Measurements from ENCODE around the gene TRIP13. TPM values are rescaled to one million over a fixed set of nuclear protein-coding genes. Genes with fewer than 3 reads are reported as not detected.
A peak's percentile ranks its signal among the peaks of the same experiment; 100 is the strongest.

The TRIP13 gene
- total and polyA plus RNA-seq, 2 of the 13 experiments (the other 11 are each of a cell fraction or from before 2014, with no cell fraction given): 13.5 to 33.0 TPM

DNA sequence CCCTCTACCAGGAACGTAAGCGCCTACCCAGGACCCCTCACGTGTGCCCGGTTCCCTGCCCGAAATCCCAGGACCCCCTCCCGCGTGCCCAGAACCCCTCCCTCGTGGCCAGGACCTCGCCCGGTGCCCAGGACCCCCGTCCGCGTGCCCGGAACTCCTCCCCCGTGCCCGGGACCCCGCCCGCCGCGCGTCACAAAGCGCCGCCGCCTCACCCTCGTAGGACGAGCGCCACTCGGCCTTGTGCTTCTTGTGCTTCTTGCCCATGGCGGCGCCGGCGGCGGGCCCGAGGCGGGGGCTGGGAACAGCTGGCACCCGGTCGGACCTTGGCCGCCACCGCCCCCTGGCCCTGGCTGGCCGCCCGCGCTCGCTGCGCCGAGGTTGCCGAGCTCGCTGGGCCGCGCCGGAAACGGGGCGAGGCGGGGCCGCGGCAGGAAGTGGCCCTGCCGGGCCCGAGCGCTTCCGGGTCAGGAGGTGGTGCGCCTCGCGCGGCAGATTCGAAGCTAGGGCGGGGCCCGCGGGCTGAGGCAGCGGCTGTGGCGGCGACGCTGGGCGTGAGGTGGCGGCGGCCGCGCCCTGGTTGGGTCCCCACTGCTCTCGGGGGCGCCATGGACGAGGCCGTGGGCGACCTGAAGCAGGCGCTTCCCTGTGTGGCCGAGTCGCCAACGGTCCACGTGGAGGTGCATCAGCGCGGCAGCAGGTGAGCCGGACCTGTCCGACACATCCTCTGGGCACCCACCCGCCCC, at the start of gene TRIP13, which contains the start of gene BRD9 (continued):
- TF ChIP-seq, protein P1, sequence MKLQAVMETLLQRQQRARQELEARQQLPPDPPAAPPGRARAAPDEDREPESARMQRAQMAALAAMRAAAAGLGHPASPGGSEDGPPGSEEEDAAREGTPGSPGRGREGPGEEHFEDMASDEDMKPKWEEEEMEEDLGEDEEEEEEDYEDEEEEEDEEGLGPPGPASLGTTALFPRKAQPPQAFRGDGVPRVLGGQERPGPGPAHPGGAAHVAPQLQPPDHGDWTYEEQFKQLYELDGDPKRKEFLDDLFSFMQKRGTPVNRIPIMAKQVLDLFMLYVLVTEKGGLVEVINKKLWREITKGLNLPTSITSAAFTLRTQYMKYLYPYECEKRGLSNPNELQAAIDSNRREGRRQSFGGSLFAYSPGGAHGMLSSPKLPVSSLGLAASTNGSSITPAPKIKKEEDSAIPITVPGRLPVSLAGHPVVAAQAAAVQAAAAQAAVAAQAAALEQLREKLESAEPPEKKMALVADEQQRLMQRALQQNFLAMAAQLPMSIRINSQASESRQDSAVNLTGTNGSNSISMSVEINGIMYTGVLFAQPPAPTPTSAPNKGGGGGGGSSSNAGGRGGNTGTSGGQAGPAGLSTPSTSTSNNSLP (IDR thresholded peaks at IDR 0.05; ENCODE audit: low read depth, low read length): no peak
- peak; percentile 72 for TF ChIP-seq RAD21 (CRISPR knock-in tag; IDR thresholded peaks at IDR 0.05)
- peak; percentile 57; the same call in 1 of the 2 replicates for TF ChIP-seq HES4 (CRISPR knock-in tag; IDR thresholded peaks at IDR 0.05; ENCODE audit: borderline replicate concordance)
- no peak for TF ChIP-seq SNRNP70 (IDR thresholded peaks at IDR 0.05; ENCODE audit: low read depth, low read length)
- TF ChIP-seq, protein P2, sequence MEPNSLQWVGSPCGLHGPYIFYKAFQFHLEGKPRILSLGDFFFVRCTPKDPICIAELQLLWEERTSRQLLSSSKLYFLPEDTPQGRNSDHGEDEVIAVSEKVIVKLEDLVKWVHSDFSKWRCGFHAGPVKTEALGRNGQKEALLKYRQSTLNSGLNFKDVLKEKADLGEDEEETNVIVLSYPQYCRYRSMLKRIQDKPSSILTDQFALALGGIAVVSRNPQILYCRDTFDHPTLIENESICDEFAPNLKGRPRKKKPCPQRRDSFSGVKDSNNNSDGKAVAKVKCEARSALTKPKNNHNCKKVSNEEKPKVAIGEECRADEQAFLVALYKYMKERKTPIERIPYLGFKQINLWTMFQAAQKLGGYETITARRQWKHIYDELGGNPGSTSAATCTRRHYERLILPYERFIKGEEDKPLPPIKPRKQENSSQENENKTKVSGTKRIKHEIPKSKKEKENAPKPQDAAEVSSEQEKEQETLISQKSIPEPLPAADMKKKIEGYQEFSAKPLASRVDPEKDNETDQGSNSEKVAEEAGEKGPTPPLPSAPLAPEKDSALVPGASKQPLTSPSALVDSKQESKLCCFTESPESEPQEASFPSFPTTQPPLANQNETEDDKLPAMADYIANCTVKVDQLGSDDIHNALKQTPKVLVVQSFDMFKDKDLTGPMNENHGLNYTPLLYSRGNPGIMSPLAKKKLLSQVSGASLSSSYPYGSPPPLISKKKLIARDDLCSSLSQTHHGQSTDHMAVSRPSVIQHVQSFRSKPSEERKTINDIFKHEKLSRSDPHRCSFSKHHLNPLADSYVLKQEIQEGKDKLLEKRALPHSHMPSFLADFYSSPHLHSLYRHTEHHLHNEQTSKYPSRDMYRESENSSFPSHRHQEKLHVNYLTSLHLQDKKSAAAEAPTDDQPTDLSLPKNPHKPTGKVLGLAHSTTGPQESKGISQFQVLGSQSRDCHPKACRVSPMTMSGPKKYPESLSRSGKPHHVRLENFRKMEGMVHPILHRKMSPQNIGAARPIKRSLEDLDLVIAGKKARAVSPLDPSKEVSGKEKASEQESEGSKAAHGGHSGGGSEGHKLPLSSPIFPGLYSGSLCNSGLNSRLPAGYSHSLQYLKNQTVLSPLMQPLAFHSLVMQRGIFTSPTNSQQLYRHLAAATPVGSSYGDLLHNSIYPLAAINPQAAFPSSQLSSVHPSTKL (CRISPR knock-in tag; IDR thresholded peaks at IDR 0.05): 0 out of 2 replicates have a peak, but pooled peaks have one; percentile 7
- TF ChIP-seq ZNF451 (CRISPR knock-in tag; IDR thresholded peaks at IDR 0.05): 0 out of 2 replicates have a peak, but pooled peaks have one; percentile 20
- peak; percentile 47 for TF ChIP-seq RBM39 (IDR thresholded peaks at IDR 0.05; ENCODE audit: low read depth, low read length, poor library complexity, severe bottlenecking)
- TF ChIP-seq ZNF224 (CRISPR knock-in tag; IDR thresholded peaks at IDR 0.05): 0 out of 2 replicates have a peak, but pooled peaks have one; percentile 71
- TF ChIP-seq, protein P3, sequence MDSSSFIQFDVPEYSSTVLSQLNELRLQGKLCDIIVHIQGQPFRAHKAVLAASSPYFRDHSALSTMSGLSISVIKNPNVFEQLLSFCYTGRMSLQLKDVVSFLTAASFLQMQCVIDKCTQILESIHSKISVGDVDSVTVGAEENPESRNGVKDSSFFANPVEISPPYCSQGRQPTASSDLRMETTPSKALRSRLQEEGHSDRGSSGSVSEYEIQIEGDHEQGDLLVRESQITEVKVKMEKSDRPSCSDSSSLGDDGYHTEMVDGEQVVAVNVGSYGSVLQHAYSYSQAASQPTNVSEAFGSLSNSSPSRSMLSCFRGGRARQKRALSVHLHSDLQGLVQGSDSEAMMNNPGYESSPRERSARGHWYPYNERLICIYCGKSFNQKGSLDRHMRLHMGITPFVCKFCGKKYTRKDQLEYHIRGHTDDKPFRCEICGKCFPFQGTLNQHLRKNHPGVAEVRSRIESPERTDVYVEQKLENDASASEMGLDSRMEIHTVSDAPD (CRISPR knock-in tag; IDR thresholded peaks at IDR 0.05): 0 out of 2 replicates have a peak, but pooled peaks have one; percentile 71
- TF ChIP-seq, protein P4, sequence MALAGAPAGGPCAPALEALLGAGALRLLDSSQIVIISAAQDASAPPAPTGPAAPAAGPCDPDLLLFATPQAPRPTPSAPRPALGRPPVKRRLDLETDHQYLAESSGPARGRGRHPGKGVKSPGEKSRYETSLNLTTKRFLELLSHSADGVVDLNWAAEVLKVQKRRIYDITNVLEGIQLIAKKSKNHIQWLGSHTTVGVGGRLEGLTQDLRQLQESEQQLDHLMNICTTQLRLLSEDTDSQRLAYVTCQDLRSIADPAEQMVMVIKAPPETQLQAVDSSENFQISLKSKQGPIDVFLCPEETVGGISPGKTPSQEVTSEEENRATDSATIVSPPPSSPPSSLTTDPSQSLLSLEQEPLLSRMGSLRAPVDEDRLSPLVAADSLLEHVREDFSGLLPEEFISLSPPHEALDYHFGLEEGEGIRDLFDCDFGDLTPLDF (CRISPR knock-in tag; IDR thresholded peaks at IDR 0.05): peak; percentile 31; the same call in 1 of the 2 replicates
- TF ChIP-seq ARNT (IDR thresholded peaks at IDR 0.05): no peak
- no peak for TF ChIP-seq TP53 (CRISPR knock-in tag; conservative IDR thresholded peaks at IDR 0.05)
- TF ChIP-seq ZNF546 (CRISPR knock-in tag; conservative IDR thresholded peaks at IDR 0.05): peak; percentile 75; the same call in 1 of the 2 replicates
- TF ChIP-seq SAFB2 (CRISPR knock-in tag; IDR thresholded peaks at IDR 0.05; ENCODE audit: borderline replicate concordance, low read depth): no peak; the same call in 1 of the 2 replicates
- TF ChIP-seq SATB2 (CRISPR knock-in tag; IDR thresholded peaks at IDR 0.05): 0 out of 2 replicates have a peak, but pooled peaks have one; percentile 29
- TF ChIP-seq, protein P5, sequence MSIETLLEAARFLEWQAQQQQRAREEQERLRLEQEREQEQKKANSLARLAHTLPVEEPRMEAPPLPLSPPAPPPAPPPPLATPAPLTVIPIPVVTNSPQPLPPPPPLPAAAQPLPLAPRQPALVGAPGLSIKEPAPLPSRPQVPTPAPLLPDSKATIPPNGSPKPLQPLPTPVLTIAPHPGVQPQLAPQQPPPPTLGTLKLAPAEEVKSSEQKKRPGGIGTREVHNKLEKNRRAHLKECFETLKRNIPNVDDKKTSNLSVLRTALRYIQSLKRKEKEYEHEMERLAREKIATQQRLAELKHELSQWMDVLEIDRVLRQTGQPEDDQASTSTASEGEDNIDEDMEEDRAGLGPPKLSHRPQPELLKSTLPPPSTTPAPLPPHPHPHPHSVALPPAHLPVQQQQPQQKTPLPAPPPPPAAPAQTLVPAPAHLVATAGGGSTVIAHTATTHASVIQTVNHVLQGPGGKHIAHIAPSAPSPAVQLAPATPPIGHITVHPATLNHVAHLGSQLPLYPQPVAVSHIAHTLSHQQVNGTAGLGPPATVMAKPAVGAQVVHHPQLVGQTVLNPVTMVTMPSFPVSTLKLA (IDR thresholded peaks at IDR 0.05): 0 out of 2 replicates have a peak, but pooled peaks have one; percentile 32

All from HepG2 (cell line).